ENCODE results near the gene TMEM229B.

Gene TMEM229B

GRCh38 chr14:67485501-67486095, 2.9 kb downstream of the TMEM229B start:
- DNase-seq (ENCODE audit: low spot score), result no peak

DNA sequence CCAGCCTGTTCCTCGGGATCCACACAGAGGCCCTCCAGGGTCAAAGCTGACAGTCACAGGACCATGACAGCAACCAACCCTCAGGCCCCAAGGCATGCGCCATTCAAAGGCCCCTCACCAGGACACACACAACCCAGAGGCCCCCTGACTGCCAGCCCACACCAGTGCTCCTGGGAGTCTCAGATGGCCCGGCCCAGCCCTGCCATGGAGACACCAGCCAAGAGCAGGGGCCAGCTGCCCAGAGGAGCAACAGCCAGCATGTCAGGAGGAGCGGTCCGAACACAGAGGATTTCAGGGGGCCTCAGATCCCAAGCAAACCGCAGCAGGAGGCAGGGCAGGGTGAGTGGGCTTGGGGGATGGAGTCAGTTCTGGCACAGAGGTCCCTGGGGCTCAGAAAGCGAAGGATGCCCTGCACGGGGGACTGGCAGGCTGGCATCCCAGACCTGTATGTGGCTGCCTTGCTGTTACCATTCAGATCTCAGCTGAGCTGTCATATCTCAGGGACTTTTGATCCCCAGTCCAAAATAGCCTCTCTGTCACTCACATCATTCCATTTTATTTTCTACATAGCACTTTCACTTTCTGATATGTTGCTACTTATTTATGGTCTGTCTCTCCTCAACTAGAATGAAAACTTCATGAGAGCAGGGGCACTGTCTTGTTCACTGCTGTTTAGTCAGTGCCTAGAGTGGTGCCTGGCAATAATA, 4.8 kb downstream of the TMEM229B start:
- DNase-seq (ENCODE audit: low spot score), result no peak

- DNase-seq (ENCODE audit: low spot score), result no peak
Measured at GRCh38 chr14:67482231-67483164, 6.0 kb downstream of the TMEM229B start.

DNA sequence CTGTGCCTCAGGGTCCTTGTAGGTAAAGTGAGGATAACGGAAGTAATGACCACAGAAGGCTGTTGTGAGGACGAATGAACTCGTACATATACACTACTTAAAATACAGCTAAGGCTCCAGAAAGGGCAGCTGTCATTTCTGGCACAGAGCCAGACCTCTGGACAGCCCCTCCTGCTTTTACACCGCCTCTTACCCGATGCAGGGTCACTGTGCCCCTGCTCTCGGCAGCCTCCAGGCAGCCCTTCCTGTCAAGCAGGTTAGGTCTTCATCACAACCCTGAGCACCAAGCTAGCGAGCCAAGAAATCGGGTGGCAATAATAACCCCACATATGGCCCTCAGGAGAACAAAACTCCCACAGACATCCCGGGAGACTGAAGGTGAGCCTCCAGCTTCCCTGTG, 8.5 kb downstream of the TMEM229B start:
- DNase-seq (ENCODE audit: low spot score), result no peak

GRCh38 chr14:67478800-67479084, 9.8 kb downstream of the TMEM229B start:
- no peak for DNase-seq (ENCODE audit: low spot score)

DNA sequence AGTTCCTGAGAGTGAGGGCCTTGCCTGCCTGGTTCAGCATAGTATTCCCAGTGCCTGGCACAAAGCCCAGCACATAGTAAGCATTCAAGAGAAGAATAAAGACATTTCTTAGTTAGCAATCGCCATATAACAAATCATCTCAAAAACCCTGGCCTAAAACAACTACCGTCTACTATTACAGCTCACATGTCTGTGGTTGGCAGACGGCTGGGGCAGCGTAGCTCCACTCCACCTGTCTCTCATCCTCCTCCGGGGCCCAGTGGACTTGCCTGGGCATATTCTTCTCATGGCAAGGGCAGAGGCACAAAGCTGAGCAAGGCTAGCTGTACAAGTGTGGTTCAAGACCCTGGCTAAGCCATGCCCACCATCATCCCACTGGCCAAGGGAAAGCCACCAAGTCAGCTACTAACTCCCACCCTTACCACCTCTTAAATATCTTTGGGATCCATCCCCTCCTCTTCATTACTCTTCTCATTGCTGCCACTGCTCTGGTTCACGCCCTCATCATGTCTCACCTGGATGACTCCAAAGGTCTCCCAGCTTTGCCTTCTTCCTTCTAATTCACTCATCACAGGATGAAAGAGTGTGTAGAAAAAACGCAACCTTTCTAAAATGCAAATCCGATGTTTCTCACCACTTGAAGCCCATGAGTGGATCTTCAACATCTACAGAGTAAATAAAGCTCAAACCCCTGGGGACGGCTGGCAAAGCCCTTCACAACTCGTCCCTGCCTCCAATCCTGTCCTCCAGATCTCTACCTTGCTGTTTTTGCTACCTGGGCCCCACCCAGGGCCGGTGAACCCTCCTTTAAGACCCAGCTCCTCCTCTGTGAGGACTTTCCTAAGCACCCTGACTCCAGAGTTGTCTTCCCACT, 10.4 kb downstream of the TMEM229B start:
- DNase-seq (ENCODE audit: low spot score), result no peak

- DNase-seq (ENCODE audit: low spot score), result no peak
Measured at GRCh38 chr14:67474366-67474765, 14.2 kb downstream of the TMEM229B start.

GRCh38 chr14:67473290-67474082, 15.0 kb downstream of the TMEM229B start:
- no peak for DNase-seq (ENCODE audit: low spot score)

- no peak for DNase-seq (ENCODE audit: low spot score)
Measured at GRCh38 chr14:67472726-67473125, 15.8 kb downstream of the TMEM229B start.

DNA sequence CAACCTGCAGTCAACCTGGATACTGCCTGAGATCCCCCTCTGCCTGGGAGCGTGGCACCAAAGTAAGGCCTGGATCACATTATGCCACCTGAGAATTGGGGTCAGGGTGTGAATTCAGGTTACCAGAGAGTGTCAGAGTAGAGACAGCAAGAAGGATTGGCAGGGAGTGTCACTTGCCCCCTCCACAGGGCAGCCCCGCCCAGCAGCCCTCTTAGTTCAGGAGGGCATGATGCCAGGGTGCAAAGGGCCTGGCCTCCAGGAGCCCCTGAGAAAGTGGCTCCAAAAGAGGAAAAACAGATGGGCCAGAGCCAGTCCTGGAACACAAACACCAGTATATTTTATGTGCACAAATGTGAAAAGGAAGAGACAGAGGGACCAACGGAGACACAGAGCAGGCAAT, 18.6 kb downstream of the TMEM229B start:
- DNase-seq (ENCODE audit: low spot score), result no peak

DNA sequence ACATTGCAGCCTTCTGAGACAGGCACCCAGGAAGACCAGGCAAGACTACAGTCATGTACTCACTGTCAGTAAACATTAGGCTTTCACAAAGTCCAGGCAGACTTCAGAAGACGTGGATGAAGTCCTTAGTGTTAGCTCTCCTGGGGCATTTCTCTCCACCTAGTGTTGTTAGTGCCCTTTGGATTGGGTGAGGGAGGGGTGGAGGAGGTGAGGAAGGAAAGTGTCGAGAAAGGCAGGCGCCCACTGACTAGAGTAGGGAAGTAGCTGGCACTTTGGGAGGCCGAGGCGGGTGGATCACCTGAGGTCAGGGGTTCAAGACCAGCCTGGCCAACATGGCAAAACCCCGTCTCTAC, 20.2 kb downstream of the TMEM229B start:
- no peak for DNase-seq (ENCODE audit: low spot score)

DNA sequence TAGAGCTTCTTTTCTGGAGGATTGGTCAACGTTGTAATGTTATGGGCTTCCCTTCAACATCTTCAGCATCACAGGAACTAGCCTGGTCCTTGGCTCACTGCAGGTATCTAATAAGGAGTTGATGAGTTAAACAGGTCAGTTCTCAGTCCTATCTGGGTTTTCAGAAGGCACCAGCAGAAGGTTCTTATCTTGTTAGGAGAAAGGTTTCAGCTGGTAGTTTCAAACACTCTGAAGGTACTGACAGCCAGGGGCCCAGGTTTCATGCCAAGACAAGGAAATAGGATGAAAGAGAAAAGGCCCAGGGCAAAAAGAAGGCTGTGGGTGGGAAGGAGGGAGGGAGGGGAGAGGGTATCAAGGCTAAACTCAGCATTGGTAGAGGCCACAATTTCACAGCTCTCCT, 21.4 kb downstream of the TMEM229B start:
- no peak for DNase-seq (ENCODE audit: low spot score)

DNA sequence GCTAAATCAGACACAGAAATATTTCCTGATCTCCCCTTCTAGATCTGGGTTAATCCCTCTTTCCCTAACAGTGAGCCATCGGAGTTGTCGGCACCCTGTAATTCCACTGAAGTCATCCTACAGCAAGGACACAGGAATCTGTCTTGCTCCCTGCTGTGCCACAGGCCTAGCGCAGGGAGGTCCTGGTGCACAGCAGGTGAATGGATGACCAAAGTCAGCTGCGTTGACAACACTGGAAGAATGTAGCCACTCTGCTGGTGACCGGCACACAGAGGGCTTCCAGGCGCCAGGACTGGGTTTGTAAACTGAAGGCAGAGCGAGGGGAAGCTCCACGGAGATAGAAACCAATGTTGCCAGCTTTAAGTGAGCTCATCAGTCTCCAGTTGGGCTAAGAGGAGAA, 23.6 kb downstream of the TMEM229B start:
- DNase-seq (ENCODE audit: low spot score), result no peak

DNA sequence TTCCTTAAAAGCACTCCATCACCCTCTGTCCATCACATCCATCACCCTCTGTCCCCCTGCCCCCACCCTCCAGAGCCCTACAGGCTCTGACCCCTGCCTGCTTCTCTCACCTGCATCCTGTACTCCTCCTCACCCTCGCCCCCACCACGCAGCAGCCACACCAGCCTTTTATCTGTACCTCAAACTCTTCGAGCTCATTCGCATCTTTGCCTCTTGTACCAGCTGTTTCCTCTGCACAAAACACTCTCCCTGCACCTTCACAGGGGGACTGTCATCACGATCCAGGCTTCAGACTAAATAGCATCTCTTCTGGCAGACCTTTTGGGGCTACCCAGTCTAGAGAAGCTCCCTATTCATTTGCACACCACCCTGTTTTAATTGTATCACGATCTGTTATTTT, 24.1 kb downstream of the TMEM229B start:
- DNase-seq (ENCODE audit: low spot score), result no peak

- no peak for DNase-seq (ENCODE audit: low spot score)
Measured at GRCh38 chr14:67463900-67464299, 24.6 kb downstream of the TMEM229B start.

DNA sequence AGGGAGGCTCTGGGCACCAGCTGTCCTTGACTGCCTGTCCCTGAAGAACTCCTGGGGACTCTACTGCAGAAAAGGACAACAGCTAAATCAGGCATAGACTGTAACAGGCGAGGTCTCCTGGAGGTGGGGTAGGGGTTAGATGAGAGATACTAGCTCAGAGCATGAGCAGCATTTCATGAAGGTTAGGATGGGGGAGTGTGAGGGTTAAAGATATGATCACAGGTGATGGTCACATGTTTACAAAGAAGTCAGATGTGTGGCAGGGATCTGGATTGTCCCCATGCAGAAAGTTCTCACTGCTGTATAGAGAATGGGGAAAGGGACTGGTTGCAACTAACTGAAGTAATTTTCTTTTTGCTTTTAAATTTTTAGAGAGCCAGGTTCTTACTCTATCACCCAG, 26.5 kb downstream of the TMEM229B start:
- DNase-seq (ENCODE audit: low spot score), result no peak

- DNase-seq (ENCODE audit: low spot score), result no peak
Measured at GRCh38 chr14:67461341-67461985, 27.1 kb downstream of the TMEM229B start.

GRCh38 chr14:67459336-67459735, 29.2 kb downstream of the TMEM229B start:
- DNase-seq (ENCODE audit: low spot score), result no peak

DNA sequence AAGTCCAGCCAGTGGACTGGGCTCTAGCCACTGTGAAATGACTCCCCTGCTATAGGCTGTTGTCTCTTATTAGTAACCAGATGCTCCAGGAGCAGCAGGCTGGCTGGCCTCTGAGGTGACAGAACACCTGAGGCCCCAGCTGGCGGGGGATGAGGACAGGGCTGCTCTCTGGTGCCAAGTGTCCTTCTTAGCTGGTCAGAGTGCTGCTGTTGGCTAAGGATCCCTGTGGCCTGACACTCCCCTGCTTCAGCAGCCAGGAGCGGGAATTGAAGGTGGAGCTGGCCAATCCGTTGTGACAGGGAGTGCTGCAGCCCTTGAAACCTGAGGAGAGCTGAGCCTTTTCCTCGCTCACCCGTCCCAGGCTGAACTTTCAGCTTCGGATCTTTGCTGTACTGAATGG, 30.7 kb downstream of the TMEM229B start:
- no peak for DNase-seq (ENCODE audit: low spot score)

DNA sequence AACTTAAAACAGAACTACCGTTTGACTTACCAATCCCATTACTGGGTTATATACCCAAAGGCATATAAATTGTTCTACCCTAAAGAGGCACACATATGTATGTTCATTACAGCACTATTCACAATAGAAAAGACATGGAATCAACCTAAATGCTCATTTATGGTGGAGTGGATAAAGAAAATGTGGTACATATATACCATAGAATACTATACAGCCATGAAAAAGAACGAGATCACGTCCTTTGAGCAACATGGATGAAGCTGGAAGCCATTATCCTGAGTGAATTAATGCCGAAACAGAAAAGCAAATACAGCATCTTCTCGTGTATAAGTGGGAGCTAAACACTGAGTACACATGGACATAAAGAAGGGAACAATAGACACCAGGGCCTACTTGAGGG, 31.8 kb downstream of the TMEM229B start:
- no peak for DNase-seq (ENCODE audit: low spot score)

All from putamen (tissue), 1 donor.